Ecto neural progenitor cell (in vitro differentiated cells): ENCODE data around the gene IFNL1.
"Not testable (repeated sequence)": the region's sequence is repeated elsewhere in the genome, so short reads cannot be mapped to it uniquely, and the experiment has no call there.

Experiments used
- DNase-seq: peaks from one replicate; pipeline ENCODE4 v3.0.0-alpha.2; 2018; ENCODE audit warnings: low spot score

The IFNL1 gene

GRCh38 chr19:39296055-39296645 is at the start of gene IFNL1:
TSS of gene IFNL1 (plus strand) at chr19:39296407. CDS start at chr19:39296422, 15 bp downstream.
- DNase-seq: no peak

- DNase-seq: peak; percentile 79
These were observed 49.1 kb upstream of the IFNL1 start for GRCh38 chr19:39246951-39247669.

GRCh38 chr19:39247701-39248664 is 48.2 kb upstream of the IFNL1 start:
- peak; percentile 66 for DNase-seq

GRCh38 chr19:39248806-39249205 is 47.4 kb upstream of the IFNL1 start, which contains the start of gene IFNL4:
TSS of gene IFNL4 (minus strand) at chr19:39248856.
- DNase-seq: no peak

- no peak for DNase-seq
These were observed 45.1 kb upstream of the IFNL1 start for GRCh38 chr19:39251081-39251480.

GRCh38 chr19:39251846-39252245 is 44.4 kb upstream of the IFNL1 start:
- DNase-seq: no peak

GRCh38 chr19:39252458-39252857 is 43.7 kb upstream of the IFNL1 start:
- no peak for DNase-seq

- DNase-seq: no peak
These were observed 42.6 kb upstream of the IFNL1 start for GRCh38 chr19:39253374-39254149.

GRCh38 chr19:39254531-39255345 is 41.5 kb upstream of the IFNL1 start:
- no peak for DNase-seq

GRCh38 chr19:39257227-39257626 is 39.0 kb upstream of the IFNL1 start:
- no peak for DNase-seq

- no peak for DNase-seq
These were observed 34.5 kb upstream of the IFNL1 start for GRCh38 chr19:39261704-39262103.

GRCh38 chr19:39262496-39262895 is 33.7 kb upstream of the IFNL1 start:
- DNase-seq: no peak

GRCh38 chr19:39263912-39264305 is 32.3 kb upstream of the IFNL1 start:
- peak; percentile 53 for DNase-seq

- DNase-seq: peak; percentile 77
These were observed 31.6 kb upstream of the IFNL1 start for GRCh38 chr19:39264306-39265290.

- DNase-seq: peak; percentile 53
These were observed 30.8 kb upstream of the IFNL1 start for GRCh38 chr19:39265321-39265916.

GRCh38 chr19:39268085-39268484 is 28.1 kb upstream of the IFNL1 start, which contains the start of gene IFNL2:
TSS of gene IFNL2 (plus strand) at chr19:39268396. CDS start at chr19:39268569, 173 bp downstream.
- DNase-seq: not testable (repeated sequence)

GRCh38 chr19:39268531-39269223 is 27.5 kb upstream of the IFNL1 start:
- DNase-seq: not testable (repeated sequence)

- DNase-seq: not testable (repeated sequence)
These were observed 26.8 kb upstream of the IFNL1 start for GRCh38 chr19:39269369-39269768.
